Endodermal cell (in vitro differentiated cells): Measurements from ENCODE around the gene IFNAR2. TPM values are rescaled to one million over a fixed set of nuclear protein-coding genes. Genes with fewer than 3 reads are reported as not detected.
A peak's percentile ranks its signal among the peaks of the same experiment; 100 is the strongest.

ENCODE experiments used
- DNase-seq: peaks from one replicate; pipeline ENCODE4 v3.0.0-alpha.2; 2017
- H3K27ac ChIP-seq: 2 replicates; pipeline ENCODE4 v1.5.1; 2013; ENCODE audit warnings: mild to moderate bottlenecking, low read depth, low read length, moderate library complexity
- H3K27me3 ChIP-seq: 2 replicates; pipeline ENCODE4 v1.6.1; 2013; ENCODE audit warnings: mild to moderate bottlenecking, low read length, moderate library complexity; ENCODE audit not compliant: insufficient read depth, control insufficient read depth, poor library complexity, severe bottlenecking
- H3K36me3 ChIP-seq: 2 replicates; pipeline ENCODE4 v1.7.0; 2013; ENCODE audit warnings: mild to moderate bottlenecking, low read length, moderate library complexity; ENCODE audit not compliant: control insufficient read depth, insufficient read depth
- H3K4me1 ChIP-seq: one replicate; pipeline ENCODE4 v1.7.0; 2013; ENCODE audit warnings: low read length; ENCODE audit not compliant: control insufficient read depth, insufficient read depth
- H3K4me3 ChIP-seq: 2 replicates; pipeline ENCODE4 v1.5.1; 2013; ENCODE audit warnings: mild to moderate bottlenecking, low read length, moderate library complexity
- H3K9ac ChIP-seq: 2 replicates; pipeline ENCODE4 v1.6.1; 2013; ENCODE audit warnings: mild to moderate bottlenecking, low read length, moderate library complexity; ENCODE audit not compliant: poor library complexity, severe bottlenecking; ENCODE audit errors: extremely low read depth
- H3K9me3 ChIP-seq: 2 replicates; pipeline ENCODE4 v1.6.1; 2013; ENCODE audit warnings: mild to moderate bottlenecking, low read length, moderate library complexity; ENCODE audit not compliant: control insufficient read depth
- H3K27ac Mint-ChIP-seq: 2 replicates; pipeline ENCODE4 v1.8.0; 2020; ENCODE audit warnings: mixed read lengths
- H3K27me3 Mint-ChIP-seq: 2 replicates; pipeline ENCODE4 v1.8.0; 2021; ENCODE audit warnings: mild to moderate bottlenecking, mixed read lengths; ENCODE audit not compliant: insufficient read depth
- H3K36me3 Mint-ChIP-seq: 2 replicates; pipeline ENCODE4 v1.8.0; 2020; ENCODE audit warnings: low read depth, mixed read lengths
- H3K4me1 Mint-ChIP-seq: 2 replicates; pipeline ENCODE4 v1.8.0; 2020; ENCODE audit warnings: mixed read lengths
- H3K4me3 Mint-ChIP-seq: 2 replicates; pipeline ENCODE4 v1.8.0; 2020; ENCODE audit warnings: mild to moderate bottlenecking, moderate library complexity, mixed read lengths
- H3K9me3 Mint-ChIP-seq: 2 replicates; pipeline ENCODE4 v1.8.0; 2020; ENCODE audit warnings: mild to moderate bottlenecking, mixed read lengths
- WGBS, 2 experiments: methylation state at CpG; one replicate each; pipeline versions ENCODE4 v1.1.5 to v1.1.7; 2013; ENCODE audit warnings: missing lambda C conversion rate in 2 of 2, mixed read lengths in 1 of 2; ENCODE audit not compliant: insufficient coverage in 1 of 2, insufficient read length in 1 of 2; 5-methylcytosine and 5-hydroxymethylcytosine counted together
- total RNA-seq, 2 donors: library from RNA; stranded (reverse); fragmentation: NEBNext Ultra II Directional in 1 of 2; extraction: Animal tissue kit (Norgen Biotek cat#: 25700) in 1 of 2; gene quantifications; 2 replicates in 1 of 2; 3 replicates in 1 of 2; pipeline ENCODE4 v1.2.1, GENCODE V29; 2021
- TF ChIP-seq, protein P1 (sequence below): fragments of 200-600 bp; sonication (generic); conservative IDR thresholded peaks from 2 replicates; pipeline ENCODE4 v1.5.0; 2021; ENCODE audit warnings: antibody characterized with exemption, mild to moderate bottlenecking

The IFNAR2 gene
- total RNA-seq, 2 donors from 2014 or later: 14.1 to 27.7 TPM

DNA sequence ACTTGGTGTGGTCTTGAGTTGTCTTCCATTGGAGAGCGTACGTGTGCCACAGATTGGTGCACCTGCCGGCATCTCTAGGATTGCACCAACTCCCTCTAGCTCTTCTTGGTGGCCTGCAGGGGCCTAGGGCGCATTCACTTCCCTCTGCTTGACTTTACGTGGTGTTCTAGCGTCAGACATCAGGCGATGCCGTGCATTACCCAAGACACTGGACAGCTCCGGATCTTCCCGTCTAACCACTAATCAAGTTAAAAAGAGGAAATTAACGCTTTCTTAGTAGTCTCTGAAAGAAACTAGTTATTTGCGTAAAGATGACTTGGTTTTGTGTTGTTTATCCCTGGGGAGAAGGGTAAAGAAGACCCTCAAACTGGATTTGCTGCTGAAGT lies 35.9 kb downstream of the IFNAR2 start:
- Mint-ChIP-seq H3K36me3 (peaks cover 10% of the 10 kb centered on the region), H3K4me3 (peak overlapping the region; percentile 63), H3K4me1 (peaks cover 10% of the 10 kb centered on the region), H3K27me3 (peaks cover 12% of the 10 kb centered on the region), H3K9me3 (no peaks in the 10 kb centered on the region), H3K27ac (no peak overlapping the region)
- H3K27ac ChIP-seq: no peak overlapping the region
- peaks cover 10% of the 10 kb centered on the region for H3K36me3 ChIP-seq
- DNase-seq: peak; percentile 52
- 60 to 72% methylated on average over 9 to 12 of the region's 12 CpGs for WGBS, 2 experiments
- H3K4me3 ChIP-seq: peak overlapping the region; percentile 81
- TF ChIP-seq, protein P1, sequence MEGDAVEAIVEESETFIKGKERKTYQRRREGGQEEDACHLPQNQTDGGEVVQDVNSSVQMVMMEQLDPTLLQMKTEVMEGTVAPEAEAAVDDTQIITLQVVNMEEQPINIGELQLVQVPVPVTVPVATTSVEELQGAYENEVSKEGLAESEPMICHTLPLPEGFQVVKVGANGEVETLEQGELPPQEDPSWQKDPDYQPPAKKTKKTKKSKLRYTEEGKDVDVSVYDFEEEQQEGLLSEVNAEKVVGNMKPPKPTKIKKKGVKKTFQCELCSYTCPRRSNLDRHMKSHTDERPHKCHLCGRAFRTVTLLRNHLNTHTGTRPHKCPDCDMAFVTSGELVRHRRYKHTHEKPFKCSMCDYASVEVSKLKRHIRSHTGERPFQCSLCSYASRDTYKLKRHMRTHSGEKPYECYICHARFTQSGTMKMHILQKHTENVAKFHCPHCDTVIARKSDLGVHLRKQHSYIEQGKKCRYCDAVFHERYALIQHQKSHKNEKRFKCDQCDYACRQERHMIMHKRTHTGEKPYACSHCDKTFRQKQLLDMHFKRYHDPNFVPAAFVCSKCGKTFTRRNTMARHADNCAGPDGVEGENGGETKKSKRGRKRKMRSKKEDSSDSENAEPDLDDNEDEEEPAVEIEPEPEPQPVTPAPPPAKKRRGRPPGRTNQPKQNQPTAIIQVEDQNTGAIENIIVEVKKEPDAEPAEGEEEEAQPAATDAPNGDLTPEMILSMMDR: peak; percentile 23
- H3K4me1 ChIP-seq: no peaks in the 10 kb centered on the region
- no peak overlapping the region for H3K9ac ChIP-seq
- H3K27me3 ChIP-seq: no peaks in the 10 kb centered on the region
- no peaks in the 10 kb centered on the region for H3K9me3 ChIP-seq

DNA sequence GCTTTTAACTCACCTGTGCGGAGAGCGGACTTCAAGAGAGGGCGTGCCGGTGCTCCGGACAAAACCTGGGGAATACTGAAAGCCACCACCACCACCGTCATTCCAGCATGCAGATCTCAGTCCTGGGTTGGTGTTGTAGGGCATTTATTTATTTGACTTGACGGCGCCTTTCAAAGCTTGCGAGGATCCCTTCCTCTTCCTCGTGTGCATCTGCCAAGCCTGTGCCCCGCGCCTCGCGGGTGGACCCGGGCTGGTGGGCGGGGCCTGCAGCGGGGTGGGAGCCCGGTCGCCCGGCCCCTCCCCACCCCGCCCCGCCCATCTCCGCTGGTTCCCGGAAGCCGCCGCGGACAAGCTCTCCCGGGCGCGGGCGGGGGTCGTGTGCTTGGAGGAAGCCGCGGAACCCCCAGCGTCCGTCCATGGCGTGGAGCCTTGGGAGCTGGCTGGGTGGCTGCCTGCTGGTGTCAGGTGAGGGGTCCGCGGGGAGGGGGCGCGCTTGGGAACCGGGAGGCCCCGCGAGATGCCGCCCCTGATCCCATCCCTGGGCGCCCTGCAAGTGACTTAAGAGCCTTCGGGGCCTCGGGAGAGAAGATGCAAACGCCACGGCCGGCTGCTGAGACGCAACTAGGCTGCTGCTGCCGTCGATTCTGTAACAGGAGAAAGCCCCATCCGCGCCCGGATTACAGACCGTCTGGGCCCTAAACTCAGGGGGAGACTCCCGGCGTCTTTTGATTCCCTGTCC lies 36.5 kb downstream of the IFNAR2 start, which contains the start of gene IL10RB:
Gene IL10RB (plus strand): TSS at position 318 of the 739 bp plus-strand sequence. CDS start 99 bp downstream, at position 417.
- H3K27me3 ChIP-seq: no peaks in the 10 kb centered on the region
- Mint-ChIP-seq H3K27me3 (peaks cover 12% of the 10 kb centered on the region), H3K9me3 (no peaks in the 10 kb centered on the region), H3K4me1 (peaks cover 10% of the 10 kb centered on the region), H3K4me3 (peak within 1 kb of the TSS; percentile 63), H3K36me3 (peaks cover 13% of the 10 kb centered on the region), H3K27ac (peak within 1 kb of the TSS; percentile 48)
- 2 to 7% methylated on average over 17 to 56 of the region's 60 CpGs for WGBS, 2 experiments
- H3K36me3 ChIP-seq: peaks cover 10% of the 10 kb centered on the region
- TF ChIP-seq, protein P1: no peak
- no peak within 1 kb of the TSS for H3K27ac ChIP-seq
- H3K4me3 ChIP-seq: peak within 1 kb of the TSS; percentile 81
- H3K4me1 ChIP-seq: no peaks in the 10 kb centered on the region
- no peaks in the 10 kb centered on the region for H3K9me3 ChIP-seq
- peak within 1 kb of the TSS; percentile 34 for H3K9ac ChIP-seq
- DNase-seq: peak; percentile 88

DNA sequence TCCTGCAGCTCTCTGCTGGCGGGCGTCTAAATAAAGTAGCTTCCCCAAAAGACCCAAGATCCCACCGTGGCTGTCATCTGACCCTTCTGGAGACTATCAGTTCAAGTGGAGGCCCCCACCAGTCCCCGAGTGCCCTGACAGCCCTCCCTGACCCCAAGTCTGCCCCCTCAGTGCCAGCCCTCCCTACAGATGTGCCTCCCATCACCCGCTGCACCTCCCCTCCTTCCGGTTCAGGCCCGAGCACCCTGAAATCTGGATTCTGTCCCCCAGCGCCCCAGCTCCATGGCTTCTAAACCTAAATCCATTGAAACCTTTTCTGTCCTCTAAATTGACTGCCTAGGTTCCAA lies 37.0 kb downstream of the IFNAR2 start:
- Mint-ChIP-seq H3K27ac (peak overlapping the region; percentile 48), H3K27me3 (peaks cover 12% of the 10 kb centered on the region), H3K9me3 (no peaks in the 10 kb centered on the region), H3K36me3 (peaks cover 13% of the 10 kb centered on the region), H3K4me1 (peaks cover 10% of the 10 kb centered on the region), H3K4me3 (peak overlapping the region; percentile 63)
- WGBS, 2 experiments: 50 to 54% methylated on average over 4 to 8 of the region's 8 CpGs
- H3K27me3 ChIP-seq: no peaks in the 10 kb centered on the region
- H3K4me1 ChIP-seq: no peaks in the 10 kb centered on the region
- peak overlapping the region; percentile 34 for H3K9ac ChIP-seq
- no peak for DNase-seq
- no peak overlapping the region for H3K27ac ChIP-seq
- TF ChIP-seq, protein P1: no peak
- peak overlapping the region; percentile 81 for H3K4me3 ChIP-seq
- H3K36me3 ChIP-seq: peaks cover 10% of the 10 kb centered on the region
- no peaks in the 10 kb centered on the region for H3K9me3 ChIP-seq
